SK-N-SH treated with all-trans-retinoic acid at 6 μM for 48 hours (cell line): ENCODE results near the gene MRPL19.

ENCODE experiments used
- GLIS3 ChIP-seq: fragments of 250-450 bp; sonication (Bioruptor Pico); IDR thresholded peaks from 2 replicates; pipeline ENCODE4 v1.5.0; 2020; ENCODE audit warnings: mild to moderate bottlenecking, moderate library complexity
- TCF4 ChIP-seq: fragments of 250-450 bp; sonication (Bioruptor Pico); IDR thresholded peaks from 2 replicates; pipeline ENCODE4 v1.8.0; 2021; ENCODE audit warnings: mild to moderate bottlenecking, moderate library complexity, borderline replicate concordance
- ZC3H10 ChIP-seq: fragments of 250-450 bp; sonication (Bioruptor Pico); IDR thresholded peaks from 2 replicates; pipeline ENCODE4 v1.5.1; 2021; ENCODE audit warnings: mild to moderate bottlenecking, moderate library complexity
- ZFP3 ChIP-seq: fragments of 250-450 bp; sonication (Bioruptor Pico); IDR thresholded peaks from 2 replicates; pipeline ENCODE4 v1.5.0; 2020; ENCODE audit warnings: mild to moderate bottlenecking, moderate library complexity

- TF ChIP-seq TCF4 (CRISPR knock-in tag): no peak
- no peak for TF ChIP-seq ZC3H10 (CRISPR knock-in tag)
- TF ChIP-seq GLIS3 (CRISPR knock-in tag): no peak
- no peak for TF ChIP-seq ZFP3 (CRISPR knock-in tag)
These were observed 24.1 kb upstream of the MRPL19 start for GRCh38 chr2:75622500-75622899.
